ENCODE results near the gene TNS3. TPM values are rescaled to one million over a fixed set of nuclear protein-coding genes. Genes with fewer than 3 reads are reported as not detected.

Gene TNS3
- total RNA-seq, 2 donors from 2014 or later: 0.37 to 0.71 TPM

DNA sequence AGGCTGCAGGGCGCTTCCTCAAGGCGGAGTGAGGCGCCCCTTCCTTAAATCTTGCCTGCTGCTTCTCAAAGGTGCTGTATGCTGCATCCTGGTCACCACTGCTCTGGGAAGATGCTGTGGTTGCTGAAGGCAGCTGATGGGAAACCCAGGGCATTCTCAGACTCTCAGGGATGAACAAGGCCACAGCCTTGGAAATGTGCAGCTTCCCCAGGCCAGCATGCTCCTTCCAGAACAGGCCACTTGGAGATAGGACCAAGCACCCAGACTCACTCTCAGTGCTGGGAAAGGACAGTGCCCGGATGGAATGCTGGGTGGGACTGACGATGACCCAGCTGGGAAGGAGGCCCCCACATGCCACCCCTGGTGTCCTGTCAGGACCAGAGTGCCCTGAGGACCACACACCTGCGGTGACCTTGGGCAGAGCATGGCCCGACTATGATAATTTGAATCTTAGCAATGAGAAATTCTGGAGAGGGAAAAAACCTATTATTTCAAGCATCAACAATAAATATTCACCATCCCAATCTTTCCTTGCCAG is 235.5 kb downstream of the TNS3 start:
- Mint-ChIP-seq H3K27ac (no peak overlapping the region), H3K4me1 (no peaks in the 10 kb centered on the region), H3K4me3 (no peak overlapping the region), H3K9me3 (no peaks in the 10 kb centered on the region), H3K36me3 (ENCODE audit: low read depth) (no peaks in the 10 kb centered on the region), H3K27me3 (no peaks in the 10 kb centered on the region)
- ATAC-seq (replicated peaks): no peak

DNA sequence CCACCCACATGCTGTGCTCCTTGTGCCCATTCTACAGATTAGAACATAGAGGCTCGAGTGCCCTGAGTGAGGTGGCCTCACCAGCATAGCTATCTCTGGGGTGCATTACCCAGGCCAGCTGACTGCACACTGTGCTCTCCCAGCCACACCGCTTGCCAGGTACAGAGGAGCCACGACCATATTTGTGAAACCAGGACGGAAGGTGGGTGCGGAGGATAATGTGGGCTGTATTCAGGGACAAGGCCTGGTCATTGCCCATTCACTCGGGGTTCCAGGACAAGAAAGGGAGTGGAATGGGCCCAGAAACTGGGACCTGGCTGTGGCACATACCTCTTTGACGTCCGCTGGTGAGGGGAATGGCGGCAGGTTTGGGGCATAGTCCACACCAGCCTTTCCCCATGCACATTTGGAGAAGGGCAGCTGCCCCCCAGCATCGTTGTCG is 236.0 kb downstream of the TNS3 start:
- no peaks in the 10 kb centered on the region for H3K36me3 Mint-ChIP-seq (ENCODE audit: low read depth)
- no peaks in the 10 kb centered on the region for H3K27me3 Mint-ChIP-seq
- H3K27ac Mint-ChIP-seq: no peak overlapping the region
- no peaks in the 10 kb centered on the region for H3K4me1 Mint-ChIP-seq
- H3K9me3 Mint-ChIP-seq: no peaks in the 10 kb centered on the region
- no peak overlapping the region for H3K4me3 Mint-ChIP-seq
- ATAC-seq (replicated peaks): no peak

GRCh38 chr7:47344171-47344955 is 237.5 kb downstream of the TNS3 start:
- Mint-ChIP-seq H3K4me3 (no peak overlapping the region), H3K27ac (no peak overlapping the region), H3K4me1 (no peaks in the 10 kb centered on the region), H3K9me3 (no peaks in the 10 kb centered on the region), H3K27me3 (no peaks in the 10 kb centered on the region), H3K36me3 (ENCODE audit: low read depth) (no peaks in the 10 kb centered on the region)
- ATAC-seq (replicated peaks): no peak

DNA sequence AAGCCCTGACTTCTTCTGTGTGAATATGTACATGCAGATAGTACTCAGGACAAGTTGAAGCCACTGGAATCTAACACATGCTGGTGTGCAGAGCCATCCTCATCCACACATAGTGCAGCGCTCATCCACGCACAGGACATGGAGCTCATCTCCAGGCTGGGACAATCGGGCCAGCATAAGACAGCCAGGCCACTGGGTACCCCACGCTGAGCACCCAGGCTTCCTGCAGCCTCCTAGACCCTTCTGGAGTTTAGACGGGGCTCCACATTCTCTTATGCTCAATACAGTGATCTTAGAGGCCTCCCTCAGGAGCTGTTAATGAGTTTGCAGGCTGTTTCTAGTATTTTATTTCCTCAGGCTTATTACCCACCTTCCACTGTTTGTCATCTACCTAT is 238.9 kb downstream of the TNS3 start:
- H3K4me1 Mint-ChIP-seq: no peaks in the 10 kb centered on the region
- H3K4me3 Mint-ChIP-seq: no peak overlapping the region
- H3K9me3 Mint-ChIP-seq: no peaks in the 10 kb centered on the region
- no peak overlapping the region for H3K27ac Mint-ChIP-seq
- ATAC-seq (replicated peaks): no peak
- no peaks in the 10 kb centered on the region for H3K27me3 Mint-ChIP-seq
- no peaks in the 10 kb centered on the region for H3K36me3 Mint-ChIP-seq (ENCODE audit: low read depth)

GRCh38 chr7:47342296-47343060 is 239.4 kb downstream of the TNS3 start:
- no peaks in the 10 kb centered on the region for H3K36me3 Mint-ChIP-seq (ENCODE audit: low read depth)
- no peaks in the 10 kb centered on the region for H3K27me3 Mint-ChIP-seq
- peaks cover 5% of the 10 kb centered on the region for H3K9me3 Mint-ChIP-seq
- ATAC-seq (replicated peaks): no peak
- no peaks in the 10 kb centered on the region for H3K4me1 Mint-ChIP-seq
- no peak overlapping the region for H3K4me3 Mint-ChIP-seq
- H3K27ac Mint-ChIP-seq: no peak overlapping the region

GRCh38 chr7:47340517-47340916 is 241.4 kb downstream of the TNS3 start:
- Mint-ChIP-seq H3K27ac (no peak overlapping the region), H3K4me3 (no peak overlapping the region), H3K9me3 (peaks cover 6% of the 10 kb centered on the region), H3K27me3 (no peaks in the 10 kb centered on the region), H3K4me1 (no peaks in the 10 kb centered on the region), H3K36me3 (ENCODE audit: low read depth) (no peaks in the 10 kb centered on the region)
- ATAC-seq (replicated peaks): no peak

DNA sequence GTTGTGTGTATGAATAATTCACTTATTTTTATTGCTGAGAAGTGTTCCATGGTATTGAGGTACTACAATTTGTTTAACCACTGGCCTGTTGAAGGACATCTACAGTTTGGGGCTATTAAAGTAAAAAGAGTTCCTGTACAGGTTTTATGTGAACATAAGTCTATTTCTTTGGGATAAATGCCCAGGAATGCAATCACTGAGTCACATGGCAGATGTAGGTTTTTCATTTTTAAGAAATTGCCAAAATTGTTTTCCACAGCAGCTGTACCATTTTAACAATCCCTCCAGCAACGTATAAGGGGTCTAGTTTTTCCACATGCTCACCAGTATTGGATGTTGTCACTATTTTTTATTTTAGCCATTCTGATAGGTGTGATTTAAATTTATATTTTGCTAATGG is 243.9 kb downstream of the TNS3 start:
- H3K27me3 Mint-ChIP-seq: no peaks in the 10 kb centered on the region
- H3K36me3 Mint-ChIP-seq (ENCODE audit: low read depth): no peaks in the 10 kb centered on the region
- H3K27ac Mint-ChIP-seq: no peak overlapping the region
- no peak overlapping the region for H3K4me3 Mint-ChIP-seq
- H3K4me1 Mint-ChIP-seq: no peaks in the 10 kb centered on the region
- no peak for ATAC-seq (replicated peaks)
- H3K9me3 Mint-ChIP-seq: peaks cover 6% of the 10 kb centered on the region

GRCh38 chr7:47337531-47337930 is 244.4 kb downstream of the TNS3 start:
- H3K4me3 Mint-ChIP-seq: no peak overlapping the region
- no peak overlapping the region for H3K27ac Mint-ChIP-seq
- H3K27me3 Mint-ChIP-seq: no peaks in the 10 kb centered on the region
- H3K9me3 Mint-ChIP-seq: peaks cover 6% of the 10 kb centered on the region
- no peaks in the 10 kb centered on the region for H3K36me3 Mint-ChIP-seq (ENCODE audit: low read depth)
- no peak for ATAC-seq (replicated peaks)
- H3K4me1 Mint-ChIP-seq: no peaks in the 10 kb centered on the region

GRCh38 chr7:47336472-47337425 is 245.2 kb downstream of the TNS3 start:
- Mint-ChIP-seq H3K4me3 (no peak overlapping the region), H3K27ac (no peak overlapping the region), H3K27me3 (no peaks in the 10 kb centered on the region), H3K4me1 (no peaks in the 10 kb centered on the region), H3K9me3 (peaks cover 6% of the 10 kb centered on the region), H3K36me3 (ENCODE audit: low read depth) (no peaks in the 10 kb centered on the region)
- no peak for ATAC-seq (replicated peaks)

GRCh38 chr7:47335557-47336471 is 246.1 kb downstream of the TNS3 start:
- H3K27ac Mint-ChIP-seq: no peak overlapping the region
- no peaks in the 10 kb centered on the region for H3K27me3 Mint-ChIP-seq
- no peak for ATAC-seq (replicated peaks)

DNA sequence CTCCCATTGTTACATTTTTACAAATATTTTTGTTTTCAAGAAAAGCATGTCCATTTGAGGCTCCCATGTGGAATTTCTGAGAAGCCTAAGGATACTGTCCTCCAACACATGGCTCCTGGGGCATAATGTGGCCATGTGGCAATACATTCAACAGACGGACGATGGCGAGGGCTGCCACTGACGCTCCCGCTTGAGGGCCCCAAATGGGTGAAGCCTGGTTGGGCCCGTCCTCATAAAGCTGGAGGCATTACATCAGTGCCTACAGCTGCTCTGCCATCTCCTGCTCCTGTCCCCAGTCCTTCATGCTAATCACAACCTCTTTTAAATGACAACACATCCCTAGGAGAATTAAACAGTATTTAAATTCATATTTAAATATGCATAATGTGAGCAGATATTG is 246.8 kb downstream of the TNS3 start:
- Mint-ChIP-seq H3K36me3 (ENCODE audit: low read depth) (no peaks in the 10 kb centered on the region), H3K4me1 (no peaks in the 10 kb centered on the region), H3K27me3 (no peaks in the 10 kb centered on the region), H3K27ac (no peak overlapping the region), H3K9me3 (peaks cover 6% of the 10 kb centered on the region), H3K4me3 (no peak overlapping the region)
- no peak for ATAC-seq (replicated peaks)

More at GRCh38 chr7:47335557-47336471, 246.1 kb downstream of the TNS3 start:
- Mint-ChIP-seq H3K9me3 (peaks cover 6% of the 10 kb centered on the region), H3K4me3 (no peak overlapping the region), H3K4me1 (no peaks in the 10 kb centered on the region), H3K36me3 (ENCODE audit: low read depth) (no peaks in the 10 kb centered on the region)

GRCh38 chr7:47333959-47334358 is 248.0 kb downstream of the TNS3 start:
- no peak overlapping the region for H3K27ac Mint-ChIP-seq
- H3K27me3 Mint-ChIP-seq: no peaks in the 10 kb centered on the region
- H3K4me1 Mint-ChIP-seq: no peaks in the 10 kb centered on the region

GRCh38 chr7:47333554-47333887 is 248.4 kb downstream of the TNS3 start:
- no peaks in the 10 kb centered on the region for H3K36me3 Mint-ChIP-seq (ENCODE audit: low read depth)
- H3K9me3 Mint-ChIP-seq: peaks cover 6% of the 10 kb centered on the region
- no peaks in the 10 kb centered on the region for H3K27me3 Mint-ChIP-seq
- H3K27ac Mint-ChIP-seq: no peak overlapping the region
- ATAC-seq (replicated peaks): no peak
- H3K4me1 Mint-ChIP-seq: no peaks in the 10 kb centered on the region
- H3K4me3 Mint-ChIP-seq: no peak overlapping the region

More at GRCh38 chr7:47333959-47334358, 248.0 kb downstream of the TNS3 start:
- no peak overlapping the region for H3K4me3 Mint-ChIP-seq
- H3K36me3 Mint-ChIP-seq (ENCODE audit: low read depth): no peaks in the 10 kb centered on the region
- ATAC-seq (replicated peaks): no peak
- peaks cover 6% of the 10 kb centered on the region for H3K9me3 Mint-ChIP-seq

All from activated T-helper 17 cell treated with anti-CD3 and anti-CD28 coated beads, Interleukin-2, amount 50 U/mL, for 72 hours (primary cell).